Suprapubic skin (tissue), 3 donors: ENCODE results near the gene B3GNT3.

Experiments
- POLR2AphosphoS5 ChIP-seq, 3 donors: sonication (generic); formaldehyde crosslinking; IDR thresholded peaks; one replicate each; pipeline ENCODE4 v1.6.1; 2017; ENCODE audit warnings: antibody characterized with exemption in 3 of 3
- TF ChIP-seq, protein P1 (sequence below), 2 donors: fragments of 200-600 bp in 1 of 2; fragments of 450-650 bp in 1 of 2; sonication (generic) in 1 of 2; IDR thresholded peaks; one replicate each; pipeline ENCODE4 v1.5.1; 2016 to 2019; ENCODE audit warnings: antibody characterized with exemption in 2 of 2, mild to moderate bottlenecking in 1 of 2, moderate library complexity in 1 of 2

DNA sequence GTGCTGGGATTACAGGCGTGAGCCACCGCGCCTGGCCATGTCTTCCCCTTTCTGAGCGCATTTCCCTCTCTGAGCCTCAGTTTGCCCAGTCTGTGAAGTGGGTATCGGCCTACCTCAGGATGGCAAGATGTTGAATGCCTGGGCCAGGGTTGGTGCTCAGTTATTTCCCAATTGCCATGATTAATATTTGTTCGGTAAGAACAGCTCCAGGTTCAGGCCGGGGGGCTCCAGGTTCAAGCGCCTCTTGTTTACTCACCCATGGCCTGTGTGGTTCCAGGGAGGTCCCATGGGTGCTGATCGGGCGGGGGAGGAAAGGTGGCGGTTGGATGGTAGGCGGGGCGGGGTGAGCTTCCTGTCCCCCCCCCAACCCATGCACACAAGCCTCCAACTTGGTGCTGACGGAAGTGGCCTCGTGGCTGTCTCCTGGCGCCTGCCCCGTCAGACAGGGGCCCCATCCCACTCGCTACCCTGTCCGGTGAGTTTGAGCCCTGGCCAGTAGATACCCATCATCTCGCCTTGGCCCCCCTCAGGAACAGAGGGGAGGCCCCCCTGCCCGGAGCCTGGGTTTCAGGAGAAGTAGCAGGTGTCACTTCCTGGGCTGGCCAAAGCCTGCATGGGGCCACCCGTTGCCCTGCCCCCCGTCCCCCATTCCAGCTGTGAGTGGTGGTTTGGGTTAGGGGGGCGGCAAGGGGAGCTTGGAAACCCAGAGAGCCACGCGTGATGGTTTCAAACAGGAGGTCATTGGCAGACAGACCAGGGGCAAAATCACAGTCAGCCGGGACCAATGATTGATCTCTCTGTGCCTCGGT lies 43.6 kb upstream of the B3GNT3 start, which contains the start of gene FCHO1:
- TF ChIP-seq, protein P1, sequence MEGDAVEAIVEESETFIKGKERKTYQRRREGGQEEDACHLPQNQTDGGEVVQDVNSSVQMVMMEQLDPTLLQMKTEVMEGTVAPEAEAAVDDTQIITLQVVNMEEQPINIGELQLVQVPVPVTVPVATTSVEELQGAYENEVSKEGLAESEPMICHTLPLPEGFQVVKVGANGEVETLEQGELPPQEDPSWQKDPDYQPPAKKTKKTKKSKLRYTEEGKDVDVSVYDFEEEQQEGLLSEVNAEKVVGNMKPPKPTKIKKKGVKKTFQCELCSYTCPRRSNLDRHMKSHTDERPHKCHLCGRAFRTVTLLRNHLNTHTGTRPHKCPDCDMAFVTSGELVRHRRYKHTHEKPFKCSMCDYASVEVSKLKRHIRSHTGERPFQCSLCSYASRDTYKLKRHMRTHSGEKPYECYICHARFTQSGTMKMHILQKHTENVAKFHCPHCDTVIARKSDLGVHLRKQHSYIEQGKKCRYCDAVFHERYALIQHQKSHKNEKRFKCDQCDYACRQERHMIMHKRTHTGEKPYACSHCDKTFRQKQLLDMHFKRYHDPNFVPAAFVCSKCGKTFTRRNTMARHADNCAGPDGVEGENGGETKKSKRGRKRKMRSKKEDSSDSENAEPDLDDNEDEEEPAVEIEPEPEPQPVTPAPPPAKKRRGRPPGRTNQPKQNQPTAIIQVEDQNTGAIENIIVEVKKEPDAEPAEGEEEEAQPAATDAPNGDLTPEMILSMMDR (IDR thresholded peaks at IDR 0.05): no peak
- TF ChIP-seq POLR2AphosphoS5 (IDR thresholded peaks at IDR 0.05): no peak
